ENCODE measurements around the gene CLEC2B. TPM values are rescaled to one million over a fixed set of nuclear protein-coding genes. Genes with fewer than 3 reads are reported as not detected.
A peak's percentile ranks its signal among the peaks of the same experiment; 100 is the strongest.

Gene CLEC2B
- total and polyA plus RNA-seq, 7 donors = 6.0 to 19.6 (median 10.8) TPM

- Histone ChIP-seq H3K4me1 (no peaks in the 10 kb centered on the region), H3K27me3 (no peaks in the 10 kb centered on the region), H3K27ac (peak overlapping the region in 2 of 4 donors; percentile 3 to 77), H3K9me3 (no peaks in the 10 kb centered on the region), H3K36me3 (no peaks in the 10 kb centered on the region), H3K4me3 (peak overlapping the region in 3 of 4 donors; percentile 14 to 48 (median 43))
- 31 to 66% methylated on average over 4 of the region's 4 CpGs for WGBS, 2 donors
- no peak for DNase-seq
- TF ChIP-seq EP300 (IDR thresholded peaks at IDR 0.05) = no peak
- TF ChIP-seq CTCF (IDR thresholded peaks at IDR 0.05) = no peak
- no peak for TF ChIP-seq POLR2AphosphoS5 (IDR thresholded peaks at IDR 0.05)
- intact Hi-C loops (cut with DNase I) = no loop called here
Measured at GRCh38 chr12:9866860-9867269, 2.3 kb downstream of the CLEC2B start.

GRCh38 chr12:9864913-9865675 lies 4.1 kb downstream of the CLEC2B start:
- H3K27me3 ChIP-seq = no peaks in the 10 kb centered on the region
- intact Hi-C loops (cut with DNase I) = no loop called here
- H3K4me1 ChIP-seq = no peaks in the 10 kb centered on the region
- H3K9me3 ChIP-seq = no peaks in the 10 kb centered on the region
- H3K36me3 ChIP-seq = no peaks in the 10 kb centered on the region
- no peak for TF ChIP-seq POLR2A (IDR thresholded peaks at IDR 0.05)
- TF ChIP-seq POLR2AphosphoS5 (IDR thresholded peaks at IDR 0.05) = no peak
- TF ChIP-seq EP300 (IDR thresholded peaks at IDR 0.05) = no peak
- TF ChIP-seq CTCF (IDR thresholded peaks at IDR 0.05) = no peak
- 51 to 56% methylated on average over 4 of the region's 4 CpGs for WGBS, 2 donors
- H3K4me3 ChIP-seq = peak overlapping the region in 2 of 4 donors; percentile 16 to 22
- H3K27ac ChIP-seq = no peak overlapping the region
- DNase-seq = no peak

GRCh38 chr12:9858135-9858534 lies 11.0 kb downstream of the CLEC2B start:
- Histone ChIP-seq H3K27ac (no peak overlapping the region), H3K36me3 (peaks cover 0 to 3% (median 0%) of the 10 kb centered on the region in 4 donors), H3K4me3 (no peak overlapping the region), H3K27me3 (no peaks in the 10 kb centered on the region), H3K4me1 (no peaks in the 10 kb centered on the region), H3K9me3 (no peaks in the 10 kb centered on the region)
- DNase-seq = no peak
- TF ChIP-seq EP300 (IDR thresholded peaks at IDR 0.05) (no peak), POLR2AphosphoS5 (IDR thresholded peaks at IDR 0.05) (no peak)
- intact Hi-C loops (cut with DNase I) = no loop called here

- Histone ChIP-seq H3K27ac (no peak overlapping the region), H3K4me3 (no peak overlapping the region), H3K36me3 (peaks cover 0 to 5% (median 0%) of the 10 kb centered on the region in 4 donors), H3K27me3 (no peaks in the 10 kb centered on the region), H3K9me3 (no peaks in the 10 kb centered on the region), H3K4me1 (no peaks in the 10 kb centered on the region)
- TF ChIP-seq EP300 (IDR thresholded peaks at IDR 0.05) (no peak), POLR2AphosphoS5 (IDR thresholded peaks at IDR 0.05) (no peak), POLR2A (IDR thresholded peaks at IDR 0.05) (no peak), CTCF (IDR thresholded peaks at IDR 0.05) (no peak)
- 48 to 67% methylated on average over 3 of the region's 3 CpGs for WGBS, 2 donors
- intact Hi-C loops (cut with DNase I) = no loop called here
- DNase-seq = no peak
Measured at GRCh38 chr12:9856894-9857293, 12.3 kb downstream of the CLEC2B start.

- H3K27me3 ChIP-seq = no peaks in the 10 kb centered on the region
- H3K4me1 ChIP-seq = no peaks in the 10 kb centered on the region
- intact Hi-C loops (cut with DNase I) = no loop called here
- H3K27ac ChIP-seq = no peak overlapping the region
- peaks cover 0 to 5% (median 0%) of the 10 kb centered on the region in 4 donors for H3K36me3 ChIP-seq
- H3K4me3 ChIP-seq = no peak overlapping the region
- WGBS, 2 donors = 76 to 82% methylated on average over 1 of the region's 1 CpG
- H3K9me3 ChIP-seq = no peaks in the 10 kb centered on the region
- no peak for DNase-seq
- TF ChIP-seq EP300 (IDR thresholded peaks at IDR 0.05) (no peak), CTCF (IDR thresholded peaks at IDR 0.05) (no peak), POLR2AphosphoS5 (IDR thresholded peaks at IDR 0.05) (no peak), POLR2A (IDR thresholded peaks at IDR 0.05) (no peak)
Measured at GRCh38 chr12:9856151-9856550, 13.0 kb downstream of the CLEC2B start.
